Calu3 (cell line): ENCODE data around the gene SLC6A6. TPM values are rescaled to one million over a fixed set of nuclear protein-coding genes. Genes with fewer than 3 reads are reported as not detected.

Experiments
- BruUV-seq: library from RNA; stranded (reverse); fragments of 400-500 nt; replicated peaks from 2 replicates; lab custom pipeline; 2021; lab: Mats Ljungman, UMichigan
- CTCF ChIA-PET: fragments of 300-600 bp; sonication (Branson Sonifier 250); formaldehyde crosslinking; loops from one replicate; lab custom pipeline; 2022; ENCODE audit warnings: antibody characterized with exemption; lab: Charles Lee
- DNase-seq: peaks from one replicate; pipeline ENCODE4 v3.0.0; 2022
- H3K27ac Mint-ChIP-seq: one replicate; pipeline ENCODE4 v1.8.0; 2022; ENCODE audit warnings: mixed read lengths; ENCODE audit not compliant: unreplicated experiment
- H3K27me3 Mint-ChIP-seq: one replicate; pipeline ENCODE4 v1.8.0; 2022; ENCODE audit warnings: mixed read lengths; ENCODE audit not compliant: unreplicated experiment
- H3K36me3 Mint-ChIP-seq: one replicate; pipeline ENCODE4 v1.8.0; 2022; ENCODE audit warnings: mild to moderate bottlenecking, moderate library complexity, mixed read lengths; ENCODE audit not compliant: insufficient read depth, unreplicated experiment
- H3K4me1 Mint-ChIP-seq: one replicate; pipeline ENCODE4 v1.8.0; 2022; ENCODE audit warnings: mild to moderate bottlenecking, low read depth, mixed read lengths; ENCODE audit not compliant: unreplicated experiment
- H3K4me3 Mint-ChIP-seq: one replicate; pipeline ENCODE4 v1.8.0; 2022; ENCODE audit warnings: mild to moderate bottlenecking, low read depth, moderate library complexity, mixed read lengths; ENCODE audit not compliant: unreplicated experiment
- H3K9me3 Mint-ChIP-seq: one replicate; pipeline ENCODE4 v1.8.0; 2022; ENCODE audit warnings: low read depth, mixed read lengths; ENCODE audit not compliant: unreplicated experiment
- intact Hi-C: fragments of 100-400 bp; cut with micrococcal nuclease; formaldehyde crosslinking; loops from one replicate; pipeline ENCODE4 v1.10.0; 2022; ENCODE audit not compliant: unreplicated experiment
- total RNA-seq: library from RNA; stranded (reverse); gene quantifications from 2 replicates; pipeline ENCODE4 v1.2.3, GENCODE V29; 2022
- TF ChIP-seq, protein P1 (sequence below): fragments of 200-600 bp; IDR thresholded peaks from one replicate; pipeline ENCODE4 v1.8.0; 2022; ENCODE audit warnings: antibody characterized with exemption; ENCODE audit not compliant: unreplicated experiment

SLC6A6 gene
- total RNA-seq, 1 experiment from 2014 or later, result 46.3 TPM

DNA sequence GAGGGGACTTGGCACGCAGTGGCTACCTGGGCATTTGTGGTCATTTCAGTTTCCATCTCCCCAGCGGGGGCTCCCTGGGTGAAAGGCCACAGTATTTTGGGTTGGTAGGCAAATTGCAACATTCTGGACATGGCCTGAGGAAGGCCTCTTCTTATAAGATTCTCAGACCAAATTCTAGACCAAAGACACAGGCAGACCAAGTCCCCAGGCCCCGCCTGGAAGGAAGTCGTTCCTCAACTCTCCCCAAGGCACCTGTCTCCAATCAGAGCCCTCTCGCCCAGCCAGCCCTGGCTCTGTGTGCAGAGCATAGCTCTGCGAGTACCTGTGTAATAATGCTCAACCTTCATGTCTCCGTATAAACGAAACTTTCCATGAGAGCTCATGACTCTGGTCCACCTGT, 84.7 kb downstream of the SLC6A6 start:
- no peak overlapping the region for H3K27ac Mint-ChIP-seq
- H3K36me3 Mint-ChIP-seq, result peaks cover 33% of the 10 kb centered on the region
- H3K4me1 Mint-ChIP-seq, result no peaks in the 10 kb centered on the region
- TF ChIP-seq, protein P1, sequence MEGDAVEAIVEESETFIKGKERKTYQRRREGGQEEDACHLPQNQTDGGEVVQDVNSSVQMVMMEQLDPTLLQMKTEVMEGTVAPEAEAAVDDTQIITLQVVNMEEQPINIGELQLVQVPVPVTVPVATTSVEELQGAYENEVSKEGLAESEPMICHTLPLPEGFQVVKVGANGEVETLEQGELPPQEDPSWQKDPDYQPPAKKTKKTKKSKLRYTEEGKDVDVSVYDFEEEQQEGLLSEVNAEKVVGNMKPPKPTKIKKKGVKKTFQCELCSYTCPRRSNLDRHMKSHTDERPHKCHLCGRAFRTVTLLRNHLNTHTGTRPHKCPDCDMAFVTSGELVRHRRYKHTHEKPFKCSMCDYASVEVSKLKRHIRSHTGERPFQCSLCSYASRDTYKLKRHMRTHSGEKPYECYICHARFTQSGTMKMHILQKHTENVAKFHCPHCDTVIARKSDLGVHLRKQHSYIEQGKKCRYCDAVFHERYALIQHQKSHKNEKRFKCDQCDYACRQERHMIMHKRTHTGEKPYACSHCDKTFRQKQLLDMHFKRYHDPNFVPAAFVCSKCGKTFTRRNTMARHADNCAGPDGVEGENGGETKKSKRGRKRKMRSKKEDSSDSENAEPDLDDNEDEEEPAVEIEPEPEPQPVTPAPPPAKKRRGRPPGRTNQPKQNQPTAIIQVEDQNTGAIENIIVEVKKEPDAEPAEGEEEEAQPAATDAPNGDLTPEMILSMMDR, result no peak
- no TSS peak for BruUV-seq
- CTCF ChIA-PET, result no interaction called here
- no peak overlapping the region for H3K4me3 Mint-ChIP-seq
- H3K27me3 Mint-ChIP-seq, result no peaks in the 10 kb centered on the region
- no peaks in the 10 kb centered on the region for H3K9me3 Mint-ChIP-seq
- intact Hi-C loops, result no loop called here
- no peak for DNase-seq

- Mint-ChIP-seq H3K9me3 (no peaks in the 10 kb centered on the region), H3K4me1 (no peaks in the 10 kb centered on the region), H3K4me3 (no peak overlapping the region), H3K27ac (no peak overlapping the region), H3K27me3 (no peaks in the 10 kb centered on the region), H3K36me3 (peaks cover 33% of the 10 kb centered on the region)
- DNase-seq, result no peak
- TF ChIP-seq, protein P1, result no peak
- intact Hi-C loops, result no loop called here
- no TSS peak for BruUV-seq
- CTCF ChIA-PET, result no interaction called here
These were observed 85.4 kb downstream of the SLC6A6 start for GRCh38 chr3:14487821-14488220.

GRCh38 chr3:14488286-14489041, 86.1 kb downstream of the SLC6A6 start:
- Mint-ChIP-seq H3K27me3 (no peaks in the 10 kb centered on the region), H3K36me3 (peaks cover 29% of the 10 kb centered on the region), H3K4me3 (no peak overlapping the region), H3K4me1 (no peaks in the 10 kb centered on the region), H3K9me3 (no peaks in the 10 kb centered on the region), H3K27ac (no peak overlapping the region)
- TF ChIP-seq, protein P1, result no peak
- intact Hi-C loops, result no loop called here
- CTCF ChIA-PET, result interaction anchor here (0.7 kb wide), 1 partner anchor 112 kb away, joined by 3 read pairs; no protein-coding TSS in a partner anchor
- no peak for DNase-seq
- BruUV-seq, result no TSS peak

DNA sequence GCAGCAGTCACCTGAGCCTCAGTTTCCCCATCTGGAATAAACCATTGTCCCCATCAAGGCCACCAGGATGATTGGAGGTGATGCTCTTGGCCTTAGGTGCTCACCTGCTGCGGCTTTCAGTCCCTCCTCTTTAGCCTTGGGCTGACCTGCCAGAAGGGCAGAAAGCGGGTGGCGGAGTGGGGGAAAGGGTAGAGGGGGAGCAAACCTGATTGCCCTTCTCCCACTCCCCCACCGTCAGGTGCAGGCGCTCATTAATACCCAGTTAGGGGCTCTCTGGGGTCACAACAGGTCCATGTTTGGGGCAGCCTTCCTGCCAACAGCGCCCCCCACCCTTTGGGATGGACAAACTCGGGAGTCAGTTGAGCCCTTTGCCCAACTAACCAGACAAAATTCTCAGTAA, 87.2 kb downstream of the SLC6A6 start:
- no peaks in the 10 kb centered on the region for H3K4me1 Mint-ChIP-seq
- no peak for DNase-seq
- H3K27me3 Mint-ChIP-seq, result no peaks in the 10 kb centered on the region
- intact Hi-C loops, result no loop called here
- peaks cover 19% of the 10 kb centered on the region for H3K36me3 Mint-ChIP-seq
- TF ChIP-seq, protein P1, result no peak
- no peak overlapping the region for H3K4me3 Mint-ChIP-seq
- no peaks in the 10 kb centered on the region for H3K9me3 Mint-ChIP-seq
- no peak overlapping the region for H3K27ac Mint-ChIP-seq
- CTCF ChIA-PET, result no interaction called here
- BruUV-seq, result no TSS peak
